HAP-1 (cell line): ENCODE data around the gene SPATA46.
"Not testable (repeated sequence)": the region's sequence is repeated elsewhere in the genome, so short reads cannot be mapped to it uniquely, and the experiment has no call there.

Experiments used
- DNase-seq, 2 experiments: peaks; one replicate each; pipeline ENCODE4 v3.0.0-alpha.2; 2016 to 2020; ENCODE audit warnings: low spot score in 2 of 2
- H3K27me3 ChIP-seq: fragments of 250-450 bp; sonication (Bioruptor Pico); 2 replicates; pipeline ENCODE4 v1.5.1; 2020; ENCODE audit warnings: low read depth, mild to moderate bottlenecking, moderate library complexity
- H3K36me3 ChIP-seq: fragments of 250-450 bp; sonication (Bioruptor Pico); replicated peaks from 2 replicates; pipeline ENCODE4 v1.5.1; 2020; ENCODE audit warnings: mild to moderate bottlenecking
- H3K4me1 ChIP-seq: fragments of 250-450 bp; sonication (Bioruptor Pico); 2 replicates; pipeline ENCODE4 v1.5.1; 2020; ENCODE audit warnings: mild to moderate bottlenecking
- H3K4me3 ChIP-seq: fragments of 250-450 bp; sonication (Bioruptor Pico); 2 replicates; pipeline ENCODE4 v1.5.1; 2020; ENCODE audit warnings: mild to moderate bottlenecking, moderate library complexity
- H3K9me3 ChIP-seq: fragments of 250-450 bp; sonication (Bioruptor Pico); 2 replicates; pipeline ENCODE4 v1.5.1; 2020; ENCODE audit warnings: mild to moderate bottlenecking, moderate library complexity
- in situ Hi-C: fragments of 300-500 bp; cut with MboI; formaldehyde crosslinking; loops from 3 replicates; pipeline ENCODE4 v1.14.3; 2020; ENCODE audit warnings: low sequenced_read_pairs, inconsistent platforms, mixed read lengths

SPATA46 gene

GRCh38 chr1:162376691-162377090 lies at the start of gene SPATA46:
Gene SPATA46 (minus strand): TSS chr1:162376854. CDS start chr1:162376790, 64 bp downstream.
- Histone ChIP-seq H3K9me3 (no peaks in the 10 kb centered on the region), H3K4me3 (no peak within 1 kb of the TSS), H3K27me3 (no peaks in the 10 kb centered on the region), H3K4me1 (no peaks in the 10 kb centered on the region), H3K36me3 (no peaks in the 10 kb centered on the region)
- DNase-seq: no peak
- in situ Hi-C loops: no loop called here

GRCh38 chr1:162422662-162423375 lies 46.2 kb upstream of the SPATA46 start:
- Histone ChIP-seq H3K36me3 (no peaks in the 10 kb centered on the region), H3K27me3 (no peaks in the 10 kb centered on the region), H3K4me3 (no peak overlapping the region), H3K4me1 (no peaks in the 10 kb centered on the region), H3K9me3 (no peaks in the 10 kb centered on the region)
- in situ Hi-C loops: no loop called here
- DNase-seq: no peak

GRCh38 chr1:162421258-162422164 lies 44.9 kb upstream of the SPATA46 start:
- no peak for DNase-seq

GRCh38 chr1:162420120-162420519 lies 43.5 kb upstream of the SPATA46 start:
- no peak for DNase-seq
- no peak overlapping the region for H3K4me3 ChIP-seq
- H3K36me3 ChIP-seq: no peaks in the 10 kb centered on the region
- H3K4me1 ChIP-seq: no peaks in the 10 kb centered on the region
- H3K27me3 ChIP-seq: no peaks in the 10 kb centered on the region
- in situ Hi-C loops: no loop called here
- H3K9me3 ChIP-seq: no peaks in the 10 kb centered on the region

More at GRCh38 chr1:162421258-162422164, 44.9 kb upstream of the SPATA46 start:
- H3K9me3 ChIP-seq: no peaks in the 10 kb centered on the region
- in situ Hi-C loops: no loop called here
- no peaks in the 10 kb centered on the region for H3K27me3 ChIP-seq
- H3K36me3 ChIP-seq: no peaks in the 10 kb centered on the region
- H3K4me1 ChIP-seq: no peaks in the 10 kb centered on the region
- H3K4me3 ChIP-seq: no peak overlapping the region

GRCh38 chr1:162419450-162419931 lies 42.8 kb upstream of the SPATA46 start:
- H3K36me3 ChIP-seq, H3K27me3 ChIP-seq, H3K4me1 ChIP-seq, H3K4me3 ChIP-seq, in situ Hi-C loops, DNase-seq, H3K9me3 ChIP-seq: not testable (repeated sequence)

- H3K9me3 ChIP-seq, H3K27me3 ChIP-seq, in situ Hi-C loops, DNase-seq, H3K36me3 ChIP-seq, H3K4me1 ChIP-seq, H3K4me3 ChIP-seq: not testable (repeated sequence)
Observed at GRCh38 chr1:162418584-162418983, 41.9 kb upstream of the SPATA46 start.

- Histone ChIP-seq H3K9me3 (no peaks in the 10 kb centered on the region), H3K27me3 (no peaks in the 10 kb centered on the region), H3K4me1 (no peaks in the 10 kb centered on the region), H3K4me3 (no peak overlapping the region), H3K36me3 (no peaks in the 10 kb centered on the region)
- no peak for DNase-seq
- in situ Hi-C loops: no loop called here
Observed at GRCh38 chr1:162417650-162418049, 41.0 kb upstream of the SPATA46 start.

GRCh38 chr1:162416909-162417308 lies 40.3 kb upstream of the SPATA46 start:
- Histone ChIP-seq H3K4me3 (no peak overlapping the region), H3K27me3 (no peaks in the 10 kb centered on the region), H3K4me1 (no peaks in the 10 kb centered on the region), H3K36me3 (no peaks in the 10 kb centered on the region), H3K9me3 (no peaks in the 10 kb centered on the region)
- in situ Hi-C loops: no loop called here
- no peak for DNase-seq

GRCh38 chr1:162416215-162416614 lies 39.6 kb upstream of the SPATA46 start:
- no peaks in the 10 kb centered on the region for H3K9me3 ChIP-seq
- H3K36me3 ChIP-seq: no peaks in the 10 kb centered on the region
- no peaks in the 10 kb centered on the region for H3K4me1 ChIP-seq
- DNase-seq: no peak
- H3K27me3 ChIP-seq: no peaks in the 10 kb centered on the region
- in situ Hi-C loops: no loop called here
- no peak overlapping the region for H3K4me3 ChIP-seq

GRCh38 chr1:162412002-162412401 lies 35.3 kb upstream of the SPATA46 start, which contains the start of gene SH2D1B:
Gene SH2D1B (minus strand): TSS chr1:162412136. CDS start chr1:162412016, 120 bp downstream.
- Histone ChIP-seq H3K36me3 (no peaks in the 10 kb centered on the region), H3K4me1 (no peaks in the 10 kb centered on the region), H3K27me3 (no peaks in the 10 kb centered on the region), H3K4me3 (no peak within 1 kb of the TSS), H3K9me3 (no peaks in the 10 kb centered on the region)
- in situ Hi-C loops: no loop called here
- DNase-seq: no peak

GRCh38 chr1:162407539-162407938 lies 30.9 kb upstream of the SPATA46 start:
- no peaks in the 10 kb centered on the region for H3K4me1 ChIP-seq
- H3K36me3 ChIP-seq: no peaks in the 10 kb centered on the region
- no peak overlapping the region for H3K4me3 ChIP-seq
- in situ Hi-C loops: no loop called here
- no peaks in the 10 kb centered on the region for H3K27me3 ChIP-seq
- DNase-seq: no peak
- no peaks in the 10 kb centered on the region for H3K9me3 ChIP-seq

GRCh38 chr1:162406811-162407210 lies 30.2 kb upstream of the SPATA46 start:
- H3K4me1 ChIP-seq: no peaks in the 10 kb centered on the region
- H3K4me3 ChIP-seq: no peak overlapping the region
- DNase-seq: no peak
- H3K9me3 ChIP-seq: no peaks in the 10 kb centered on the region
- H3K27me3 ChIP-seq: no peaks in the 10 kb centered on the region
- in situ Hi-C loops: no loop called here
- no peaks in the 10 kb centered on the region for H3K36me3 ChIP-seq

GRCh38 chr1:162405800-162406199 lies 29.1 kb upstream of the SPATA46 start:
- Histone ChIP-seq H3K9me3 (no peaks in the 10 kb centered on the region), H3K4me3 (no peak overlapping the region), H3K36me3 (no peaks in the 10 kb centered on the region), H3K27me3 (no peaks in the 10 kb centered on the region), H3K4me1 (no peaks in the 10 kb centered on the region)
- DNase-seq: no peak
- in situ Hi-C loops: no loop called here

GRCh38 chr1:162404550-162405160 lies 28.0 kb upstream of the SPATA46 start:
- no peak for DNase-seq
- Histone ChIP-seq H3K4me3 (no peak overlapping the region), H3K4me1 (no peaks in the 10 kb centered on the region), H3K36me3 (no peaks in the 10 kb centered on the region), H3K9me3 (no peaks in the 10 kb centered on the region), H3K27me3 (no peaks in the 10 kb centered on the region)
- in situ Hi-C loops: no loop called here
